ENCODE measurements around the gene TAPT1. TPM values are rescaled to one million over a fixed set of nuclear protein-coding genes. Genes with fewer than 3 reads are reported as not detected.

The TAPT1 gene
- total RNA-seq, 6 experiments from 2014 or later, result 10.8 to 57.3 (median 40.1) TPM

DNA sequence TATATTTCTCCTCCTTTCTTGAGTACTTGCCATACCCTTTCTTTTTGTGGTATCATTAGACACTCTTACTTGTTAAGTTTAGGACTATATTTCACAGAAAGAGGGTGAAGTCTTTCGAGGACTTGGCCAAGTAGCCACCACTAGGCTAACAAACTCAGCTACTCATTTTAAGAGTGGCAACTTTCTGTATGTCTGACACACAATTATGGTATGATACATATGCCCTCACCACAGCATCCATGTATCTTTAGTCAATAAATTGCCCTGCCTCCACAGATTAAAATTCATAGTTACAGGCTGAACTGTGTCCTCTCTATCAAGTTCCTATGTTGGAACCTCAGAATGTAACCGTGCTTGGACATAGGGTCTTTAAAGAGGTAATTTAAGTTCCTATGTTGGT is 23.2 kb downstream of the TAPT1 start:
- Histone ChIP-seq H3K4me1 (peaks cover 0 to 10% (median 0%) of the 10 kb centered on the region in 4 donors), H3K9me3 (no peaks in the 10 kb centered on the region), H3K4me3 (no peak overlapping the region), H3K36me3 (no peaks in the 10 kb centered on the region), H3K27ac (no peak overlapping the region), H3K27me3 (no peaks in the 10 kb centered on the region)
- TF ChIP-seq, protein P1, sequence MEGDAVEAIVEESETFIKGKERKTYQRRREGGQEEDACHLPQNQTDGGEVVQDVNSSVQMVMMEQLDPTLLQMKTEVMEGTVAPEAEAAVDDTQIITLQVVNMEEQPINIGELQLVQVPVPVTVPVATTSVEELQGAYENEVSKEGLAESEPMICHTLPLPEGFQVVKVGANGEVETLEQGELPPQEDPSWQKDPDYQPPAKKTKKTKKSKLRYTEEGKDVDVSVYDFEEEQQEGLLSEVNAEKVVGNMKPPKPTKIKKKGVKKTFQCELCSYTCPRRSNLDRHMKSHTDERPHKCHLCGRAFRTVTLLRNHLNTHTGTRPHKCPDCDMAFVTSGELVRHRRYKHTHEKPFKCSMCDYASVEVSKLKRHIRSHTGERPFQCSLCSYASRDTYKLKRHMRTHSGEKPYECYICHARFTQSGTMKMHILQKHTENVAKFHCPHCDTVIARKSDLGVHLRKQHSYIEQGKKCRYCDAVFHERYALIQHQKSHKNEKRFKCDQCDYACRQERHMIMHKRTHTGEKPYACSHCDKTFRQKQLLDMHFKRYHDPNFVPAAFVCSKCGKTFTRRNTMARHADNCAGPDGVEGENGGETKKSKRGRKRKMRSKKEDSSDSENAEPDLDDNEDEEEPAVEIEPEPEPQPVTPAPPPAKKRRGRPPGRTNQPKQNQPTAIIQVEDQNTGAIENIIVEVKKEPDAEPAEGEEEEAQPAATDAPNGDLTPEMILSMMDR (IDR thresholded peaks at IDR 0.05), result no peak
- TF ChIP-seq POLR2A (IDR thresholded peaks at IDR 0.05), result no peak
- intact Hi-C loops (cut with DNase I), result loop anchor here in 1 of 2 donors (10.0 kb wide), 2 partner anchors 62 to 178 kb away; no protein-coding TSS in a partner anchor
- 70% methylated on average over 2 of the region's 2 CpGs for WGBS (ENCODE audit: insufficient coverage, low coverage, low lambda C conversion rate, missing lambda C conversion rate)
- ATAC-seq (no peak), DNase-seq (no peak)

- TF ChIP-seq, protein P1 (IDR thresholded peaks at IDR 0.05), result no peak
- TF ChIP-seq POLR2A (IDR thresholded peaks at IDR 0.05), result no peak
- no peaks in the 10 kb centered on the region for H3K9me3 ChIP-seq
- no peak for DNase-seq
- no peak overlapping the region for H3K4me3 ChIP-seq
- ATAC-seq, result no peak
- peaks cover 0 to 13% (median 0%) of the 10 kb centered on the region in 4 donors for H3K4me1 ChIP-seq
- no peak overlapping the region for H3K27ac ChIP-seq
- no peaks in the 10 kb centered on the region for H3K27me3 ChIP-seq
- WGBS (ENCODE audit: insufficient coverage, low coverage, low lambda C conversion rate, missing lambda C conversion rate), result 83% methylated on average over 2 of the region's 2 CpGs
- H3K36me3 ChIP-seq, result no peaks in the 10 kb centered on the region
- intact Hi-C loops (cut with DNase I), result loop anchor here in 1 of 2 donors (10.0 kb wide), 2 partner anchors 62 to 178 kb away; no protein-coding TSS in a partner anchor
These were observed 23.7 kb downstream of the TAPT1 start for GRCh38 chr4:16202598-16202997.

- Histone ChIP-seq H3K4me1 (peaks cover 0 to 7% (median 3%) of the 10 kb centered on the region in 4 donors), H3K9me3 (no peaks in the 10 kb centered on the region), H3K4me3 (no peak overlapping the region), H3K27me3 (no peaks in the 10 kb centered on the region), H3K36me3 (no peaks in the 10 kb centered on the region), H3K27ac (no peak overlapping the region)
- TF ChIP-seq, protein P1 (IDR thresholded peaks at IDR 0.05), result peak; percentile 11 to 47 (median 44)
- TF ChIP-seq POLR2A (IDR thresholded peaks at IDR 0.05), result no peak
- ATAC-seq (peak in 3 of 4 donors; percentile 40 to 51 (median 46)), DNase-seq (no peak)
- intact Hi-C loops (cut with DNase I), result no loop called here
- WGBS (ENCODE audit: insufficient coverage, low coverage, low lambda C conversion rate, missing lambda C conversion rate), result 80% methylated on average over 1 of the region's 1 CpG
These were observed 27.2 kb downstream of the TAPT1 start for GRCh38 chr4:16199093-16199492.

DNA sequence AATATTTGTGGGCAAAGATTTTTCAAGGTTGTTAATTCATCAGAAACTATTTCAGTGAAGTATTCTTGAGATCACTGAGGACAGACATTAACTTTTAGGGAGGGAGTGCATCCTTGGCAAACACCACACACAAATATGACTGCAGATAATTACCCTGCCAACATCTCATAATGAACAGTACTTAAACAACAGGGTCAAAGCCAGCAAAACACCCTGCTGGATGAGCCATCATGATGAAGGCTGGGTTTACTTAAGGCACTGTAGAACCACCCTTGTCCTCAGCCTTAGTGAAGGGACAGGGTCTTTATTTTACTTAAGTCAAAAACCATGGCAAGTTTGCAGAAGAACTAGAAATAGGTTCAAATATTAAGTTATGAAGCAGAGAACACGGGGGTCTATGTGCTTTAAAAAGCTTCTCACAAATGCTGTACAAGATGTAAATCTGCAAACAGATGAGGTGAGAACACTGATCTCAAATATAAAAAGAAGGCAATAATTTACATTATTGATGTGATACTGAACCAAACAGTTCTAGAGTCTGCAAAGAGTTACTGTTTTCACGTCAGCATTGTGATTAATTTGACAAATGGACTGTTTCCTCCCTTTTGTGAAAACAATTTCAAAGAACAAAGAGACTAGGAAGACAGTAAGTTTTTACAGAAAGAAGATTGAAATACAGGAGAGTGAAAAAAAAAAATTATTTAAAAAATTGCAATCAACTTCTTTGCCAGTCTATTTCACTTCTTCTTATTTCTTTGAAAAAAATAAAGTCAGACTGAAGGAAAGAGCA is 28.2 kb downstream of the TAPT1 start:
- H3K4me1 ChIP-seq, result peaks cover 0 to 11% (median 3%) of the 10 kb centered on the region in 4 donors
- H3K4me3 ChIP-seq, result no peak overlapping the region
- no peak for TF ChIP-seq POLR2A (IDR thresholded peaks at IDR 0.05)
- TF ChIP-seq, protein P1 (IDR thresholded peaks at IDR 0.05), result no peak
- H3K27ac ChIP-seq, result no peak overlapping the region
- intact Hi-C loops (cut with DNase I), result no loop called here
- ATAC-seq (no peak), DNase-seq (no peak)
- WGBS (ENCODE audit: insufficient coverage, low coverage, low lambda C conversion rate, missing lambda C conversion rate), result 43% methylated on average over 2 of the region's 2 CpGs
- H3K9me3 ChIP-seq, result no peaks in the 10 kb centered on the region
- no peaks in the 10 kb centered on the region for H3K27me3 ChIP-seq
- H3K36me3 ChIP-seq, result no peaks in the 10 kb centered on the region
